Ectodermal cell (in vitro differentiated cells): ENCODE measurements around the gene GAS2L3.
"Not testable (repeated sequence)": the region's sequence is repeated elsewhere in the genome, so short reads cannot be mapped to it uniquely, and the experiment has no call there.

Source experiments
- H3K27ac ChIP-seq: 2 replicates; pipeline ENCODE4 v1.7.0; 2013; ENCODE audit warnings: mild to moderate bottlenecking, low read depth, low read length; ENCODE audit not compliant: insufficient read depth, poor library complexity, severe bottlenecking
- H3K27me3 ChIP-seq: 2 replicates; pipeline ENCODE4 v1.7.0; 2013; ENCODE audit warnings: mild to moderate bottlenecking, low read length; ENCODE audit not compliant: insufficient read depth, control insufficient read depth, poor library complexity, severe bottlenecking
- H3K36me3 ChIP-seq: one replicate; pipeline ENCODE4 v1.7.0; 2013; ENCODE audit warnings: low read length; ENCODE audit not compliant: control insufficient read depth, insufficient read depth
- H3K4me1 ChIP-seq: one replicate; pipeline ENCODE4 v1.7.0; 2013; ENCODE audit warnings: low read length; ENCODE audit not compliant: control insufficient read depth, insufficient read depth
- H3K4me3 ChIP-seq: 2 replicates; pipeline ENCODE4 v1.7.0; 2013; ENCODE audit warnings: low read depth, low read length, control low read depth; ENCODE audit not compliant: insufficient read depth
- H3K9me3 ChIP-seq: 2 replicates; pipeline ENCODE4 v1.7.0; 2013; ENCODE audit warnings: mild to moderate bottlenecking, low read length, moderate library complexity; ENCODE audit not compliant: control insufficient read depth
- WGBS, 2 experiments: methylation state at CpG; one replicate each; pipeline ENCODE4 v1.1.7; 2013; ENCODE audit warnings: missing lambda C conversion rate in 2 of 2; 5-methylcytosine and 5-hydroxymethylcytosine counted together

The GAS2L3 gene

GRCh38 chr12:100553936-100554335 lies 19.5 kb upstream of the GAS2L3 start:
- no peak overlapping the region for H3K27ac ChIP-seq

GRCh38 chr12:100554608-100555077 lies 18.8 kb upstream of the GAS2L3 start:
- Histone ChIP-seq H3K27ac (no peak overlapping the region), H3K9me3 (no peaks in the 10 kb centered on the region), H3K4me3 (no peak overlapping the region), H3K4me1 (no peaks in the 10 kb centered on the region), H3K36me3 (no peaks in the 10 kb centered on the region), H3K27me3 (no peaks in the 10 kb centered on the region)
- 0% methylated on average over 1 of the region's 1 CpG for WGBS, 2 experiments

More at GRCh38 chr12:100553936-100554335, 19.5 kb upstream of the GAS2L3 start:
- H3K9me3 ChIP-seq = no peaks in the 10 kb centered on the region
- H3K36me3 ChIP-seq = no peaks in the 10 kb centered on the region
- no peak overlapping the region for H3K4me3 ChIP-seq
- 92 to 94% methylated on average over 2 of the region's 3 CpGs for WGBS, 2 experiments
- no peaks in the 10 kb centered on the region for H3K27me3 ChIP-seq
- no peaks in the 10 kb centered on the region for H3K4me1 ChIP-seq

GRCh38 chr12:100555722-100556121 lies 17.8 kb upstream of the GAS2L3 start:
- H3K27ac ChIP-seq = no peak overlapping the region
- H3K36me3 ChIP-seq = no peaks in the 10 kb centered on the region
- no peaks in the 10 kb centered on the region for H3K4me1 ChIP-seq
- H3K27me3 ChIP-seq = no peaks in the 10 kb centered on the region
- no peak overlapping the region for H3K4me3 ChIP-seq
- H3K9me3 ChIP-seq = no peaks in the 10 kb centered on the region
- 90 to 100% methylated on average over 1 to 2 of the region's 2 CpGs for WGBS, 2 experiments

GRCh38 chr12:100557357-100557756 lies 16.1 kb upstream of the GAS2L3 start:
- no peaks in the 10 kb centered on the region for H3K9me3 ChIP-seq
- no peaks in the 10 kb centered on the region for H3K36me3 ChIP-seq
- no peaks in the 10 kb centered on the region for H3K27me3 ChIP-seq
- no peaks in the 10 kb centered on the region for H3K4me1 ChIP-seq
- no peak overlapping the region for H3K27ac ChIP-seq
- no peak overlapping the region for H3K4me3 ChIP-seq
- 78% methylated on average over 2 of the region's 2 CpGs; no CpG with 5 or more reads in 1 of the 2 experiments for WGBS, 2 experiments

- not testable (repeated sequence) for H3K4me3 ChIP-seq, H3K27ac ChIP-seq, H3K27me3 ChIP-seq, H3K9me3 ChIP-seq, H3K36me3 ChIP-seq, H3K4me1 ChIP-seq
- 95 to 96% methylated on average over 21 of the region's 21 CpGs for WGBS, 2 experiments
Observed at GRCh38 chr12:100559261-100559660, 14.2 kb upstream of the GAS2L3 start.

- Histone ChIP-seq H3K4me1 (peaks cover 5% of the 10 kb centered on the region), H3K9me3 (no peaks in the 10 kb centered on the region), H3K27me3 (no peaks in the 10 kb centered on the region), H3K4me3 (no peak overlapping the region), H3K36me3 (no peaks in the 10 kb centered on the region), H3K27ac (no peak overlapping the region)
- 76 to 80% methylated on average over 2 of the region's 2 CpGs for WGBS, 2 experiments
Observed at GRCh38 chr12:100564090-100564489, 9.4 kb upstream of the GAS2L3 start.

GRCh38 chr12:100564905-100565467 lies 8.5 kb upstream of the GAS2L3 start:
- Histone ChIP-seq H3K27ac (no peak overlapping the region), H3K4me1 (peaks cover 5% of the 10 kb centered on the region), H3K9me3 (no peaks in the 10 kb centered on the region), H3K27me3 (no peaks in the 10 kb centered on the region), H3K36me3 (no peaks in the 10 kb centered on the region), H3K4me3 (no peak overlapping the region)
- 95 to 96% methylated on average over 6 of the region's 6 CpGs for WGBS, 2 experiments

GRCh38 chr12:100565987-100566545 lies 7.4 kb upstream of the GAS2L3 start:
- Histone ChIP-seq H3K27ac (no peak overlapping the region), H3K27me3 (peaks cover 5% of the 10 kb centered on the region), H3K4me3 (no peak overlapping the region), H3K9me3 (no peaks in the 10 kb centered on the region), H3K4me1 (peaks cover 5% of the 10 kb centered on the region), H3K36me3 (no peaks in the 10 kb centered on the region)
- 89 to 93% methylated on average over 3 of the region's 3 CpGs for WGBS, 2 experiments

- 78 to 84% methylated on average over 2 to 3 of the region's 3 CpGs for WGBS, 2 experiments
- no peak overlapping the region for H3K4me3 ChIP-seq
Observed at GRCh38 chr12:100566887-100567637, 6.4 kb upstream of the GAS2L3 start.

GRCh38 chr12:100567945-100568344 lies 5.5 kb upstream of the GAS2L3 start:
- no peaks in the 10 kb centered on the region for H3K9me3 ChIP-seq
- peaks cover 22% of the 10 kb centered on the region for H3K27me3 ChIP-seq
- H3K4me1 ChIP-seq = peaks cover 5% of the 10 kb centered on the region
- no peaks in the 10 kb centered on the region for H3K36me3 ChIP-seq
- no peak overlapping the region for H3K27ac ChIP-seq
- H3K4me3 ChIP-seq = no peak overlapping the region

More at GRCh38 chr12:100566887-100567637, 6.4 kb upstream of the GAS2L3 start:
- Histone ChIP-seq H3K27me3 (peaks cover 14% of the 10 kb centered on the region), H3K36me3 (no peaks in the 10 kb centered on the region), H3K4me1 (peaks cover 5% of the 10 kb centered on the region), H3K27ac (no peak overlapping the region), H3K9me3 (no peaks in the 10 kb centered on the region)
